EL (cell line): Measurements from ENCODE around the gene ALG12.

Experiments
- DNase-seq: peaks from one replicate; pipeline ENCODE4 v3.0.0-alpha.2; 2016

ALG12 gene

GRCh38 chr22:49917974-49918910, at the start of gene ALG12, which contains the start of gene CRELD2:
ALG12 (minus strand) TSS chr22:49918438; CDS start chr22:49913765, 4,673 bp downstream.
CRELD2 (plus strand) TSS chr22:49918634; CDS start chr22:49918770, 136 bp downstream.
- peak; percentile 98 for DNase-seq

- no peak for DNase-seq
These were observed 49.5 kb upstream of the ALG12 start for GRCh38 chr22:49967706-49968208.

DNA sequence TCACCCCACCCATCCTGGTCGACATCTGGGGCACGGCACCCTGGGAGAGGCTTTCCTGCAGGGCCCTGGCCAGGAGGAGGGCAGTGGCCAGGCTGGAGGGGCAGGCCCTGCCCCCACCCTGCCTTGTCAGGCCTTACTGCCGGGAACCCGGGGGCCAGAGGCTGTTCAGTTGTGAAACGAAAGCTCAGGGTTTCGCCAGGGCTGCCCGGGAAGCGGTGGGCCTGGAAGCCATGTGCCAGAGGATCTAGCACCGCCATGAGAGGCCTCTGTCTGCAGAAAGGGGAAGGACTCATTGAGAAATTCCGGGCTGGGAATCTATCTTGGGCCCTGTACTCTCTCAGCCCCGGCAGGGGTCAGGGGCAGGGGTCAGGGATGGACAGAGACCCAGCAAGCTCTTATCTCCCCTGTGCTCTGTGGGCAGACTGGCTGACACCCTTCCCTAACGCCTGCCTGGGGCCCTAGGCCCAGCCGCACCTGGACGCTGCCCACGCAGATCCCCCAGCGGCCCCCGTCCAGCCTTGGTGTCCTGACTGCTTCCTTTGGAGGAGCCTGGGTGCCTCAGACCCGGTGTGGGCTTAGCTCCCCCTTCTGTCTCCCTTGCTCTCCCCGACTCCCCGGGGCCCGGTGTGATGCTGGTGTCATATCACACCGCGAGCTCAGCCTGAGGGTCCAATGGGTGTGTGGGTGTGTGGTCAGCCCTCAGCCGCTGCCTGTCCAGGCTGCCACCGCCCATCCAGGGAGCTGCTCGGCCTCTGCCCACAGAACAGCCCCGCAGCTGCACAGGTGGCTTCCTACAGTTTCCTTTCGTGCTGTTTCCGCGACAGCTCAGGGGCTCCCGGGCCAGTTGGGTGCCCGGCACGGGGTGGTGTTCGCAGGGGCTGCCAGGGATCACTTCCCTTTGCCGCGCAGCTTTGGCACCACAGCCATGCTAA, 48.8 kb upstream of the ALG12 start:
- DNase-seq: no peak

DNA sequence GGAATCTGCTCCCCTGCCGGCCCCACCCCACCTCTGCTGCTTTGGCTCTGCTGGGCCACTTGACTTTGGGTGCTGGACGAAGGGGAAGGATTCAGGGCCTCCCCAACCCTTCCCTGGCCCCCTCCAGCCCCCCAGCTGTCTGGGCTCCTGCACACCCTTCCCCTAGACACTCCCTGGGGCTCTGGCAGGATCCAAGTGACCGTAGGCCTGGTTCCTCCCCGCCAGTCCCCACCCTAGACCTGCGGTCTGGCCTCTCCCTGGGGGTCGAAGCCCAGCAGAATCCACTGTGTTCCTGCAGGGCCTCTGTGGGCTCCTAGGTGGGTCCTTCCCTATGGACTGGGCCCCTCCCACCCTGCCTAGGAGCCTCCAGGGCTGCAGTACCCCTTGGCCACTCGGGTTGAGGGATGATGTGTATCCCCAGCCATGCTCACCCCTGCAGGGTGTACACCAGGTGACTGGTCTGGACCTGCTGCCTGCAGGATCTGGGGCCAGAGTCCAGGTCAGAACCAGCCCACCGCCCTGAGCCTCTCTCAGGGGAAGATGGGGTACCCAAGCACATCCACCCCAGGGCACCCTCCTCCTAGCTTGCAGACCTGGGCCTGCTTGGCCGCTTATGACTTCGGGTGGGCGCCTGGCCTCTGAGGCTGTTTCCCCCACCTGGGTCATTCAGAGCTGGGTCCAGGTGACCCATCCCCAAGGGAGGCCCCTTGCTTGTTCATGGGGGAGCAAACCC, 48.0 kb upstream of the ALG12 start:
- DNase-seq: no peak

GRCh38 chr22:49965091-49966040, 47.1 kb upstream of the ALG12 start:
- DNase-seq: no peak

- no peak for DNase-seq
These were observed 46.2 kb upstream of the ALG12 start for GRCh38 chr22:49964136-49965090.

- DNase-seq: no peak
These were observed 45.4 kb upstream of the ALG12 start for GRCh38 chr22:49963647-49964026.

GRCh38 chr22:49962751-49963646, 44.8 kb upstream of the ALG12 start:
- DNase-seq: no peak

GRCh38 chr22:49962012-49962750, 43.9 kb upstream of the ALG12 start:
- DNase-seq: peak; percentile 94

DNA sequence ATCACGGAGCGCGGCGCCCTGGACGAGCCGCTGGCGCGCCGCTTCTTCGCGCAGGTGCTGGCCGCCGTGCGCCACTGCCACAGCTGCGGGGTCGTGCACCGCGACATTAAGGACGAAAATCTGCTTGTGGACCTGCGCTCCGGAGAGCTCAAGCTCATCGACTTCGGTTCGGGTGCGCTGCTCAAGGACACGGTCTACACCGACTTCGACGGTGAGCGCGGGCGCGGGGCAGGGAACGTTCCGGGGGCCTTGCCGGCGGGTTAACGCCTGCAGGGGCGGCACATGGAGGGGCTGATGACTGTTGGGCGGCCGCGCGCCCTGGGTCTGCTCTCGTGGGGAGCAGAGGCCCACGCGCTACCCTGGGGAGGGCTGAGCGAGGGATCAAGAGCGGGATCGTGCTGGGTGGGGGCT, 43.4 kb upstream of the ALG12 start:
- DNase-seq: no peak

GRCh38 chr22:49961005-49961600, 42.9 kb upstream of the ALG12 start:
- peak; percentile 52 for DNase-seq

DNA sequence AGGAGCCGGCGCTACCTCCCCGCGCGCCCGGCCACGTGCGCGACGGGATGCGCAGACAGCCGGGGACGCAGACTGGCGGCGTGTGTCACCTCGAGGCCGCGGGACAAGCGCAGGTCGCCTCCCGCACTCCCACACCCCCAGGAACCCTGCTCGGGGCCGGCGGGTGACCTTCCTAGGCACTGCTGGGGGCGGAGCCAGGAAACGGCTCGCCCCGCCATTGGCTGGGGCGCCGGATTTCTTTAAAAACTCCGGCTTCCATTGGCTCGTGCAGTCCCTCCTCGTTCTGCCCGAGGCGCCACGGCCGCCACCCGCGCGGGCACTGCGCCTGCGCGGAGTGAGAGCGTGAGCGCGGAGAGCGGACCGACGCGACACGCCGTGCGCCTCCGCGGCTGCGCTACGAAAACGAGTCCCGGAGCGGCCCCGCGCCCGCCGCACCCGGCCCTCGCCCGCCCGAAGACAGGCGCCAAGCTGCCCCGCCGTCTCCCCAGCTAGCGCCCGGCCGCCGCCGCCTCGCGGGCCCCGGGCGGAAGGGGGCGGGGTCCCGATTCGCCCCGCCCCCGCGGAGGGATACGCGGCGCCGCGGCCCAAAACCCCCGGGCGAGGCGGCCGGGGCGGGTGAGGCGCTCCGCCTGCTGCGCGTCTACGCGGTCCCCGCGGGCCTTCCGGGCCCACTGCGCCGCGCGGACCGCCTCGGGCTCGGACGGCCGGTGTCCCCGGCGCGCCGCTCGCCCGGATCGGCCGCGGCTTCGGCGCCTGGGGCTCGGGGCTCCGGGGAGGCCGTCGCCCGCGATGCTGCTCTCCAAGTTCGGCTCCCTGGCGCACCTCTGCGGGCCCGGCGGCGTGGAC, 42.1 kb upstream of the ALG12 start, which contains the start of gene PIM3:
PIM3 (plus strand) TSS at position 614 of the 846 bp plus-strand sequence; CDS start at position 790, 176 bp downstream.
- peak; percentile 95 for DNase-seq

- DNase-seq: peak; percentile 38
These were observed 41.5 kb upstream of the ALG12 start for GRCh38 chr22:49959782-49960158.

- DNase-seq: no peak
These were observed 40.9 kb upstream of the ALG12 start for GRCh38 chr22:49958931-49959781.

- DNase-seq: no peak
These were observed 40.2 kb upstream of the ALG12 start for GRCh38 chr22:49958366-49958921.
